Right lobe of liver (tissue), 4 donors: Measurements from ENCODE around the gene ZNF292.

Experiments
- POLR2A ChIP-seq: fragments of 450-650 bp; IDR thresholded peaks from one replicate; pipeline ENCODE4 v1.6.1; 2017; ENCODE audit warnings: antibody characterized with exemption, mild to moderate bottlenecking
- TF ChIP-seq, protein P1 (sequence below), 4 donors: fragments of 200-600 bp in 3 of 4; fragments of 450-650 bp in 1 of 4; IDR thresholded peaks; one replicate each; pipeline versions ENCODE4 v1.5.1 to v1.8.0; 2016 to 2022; ENCODE audit warnings: antibody characterized with exemption in 4 of 4, mild to moderate bottlenecking in 2 of 4
- donor health status: DM: no; HTN: no; CAD: no.
- donor health status: DM: no; HTN: no; CAD: no.
- donor health status: DM: no; HTN: yes; CAD: no.

- TF ChIP-seq, protein P1, sequence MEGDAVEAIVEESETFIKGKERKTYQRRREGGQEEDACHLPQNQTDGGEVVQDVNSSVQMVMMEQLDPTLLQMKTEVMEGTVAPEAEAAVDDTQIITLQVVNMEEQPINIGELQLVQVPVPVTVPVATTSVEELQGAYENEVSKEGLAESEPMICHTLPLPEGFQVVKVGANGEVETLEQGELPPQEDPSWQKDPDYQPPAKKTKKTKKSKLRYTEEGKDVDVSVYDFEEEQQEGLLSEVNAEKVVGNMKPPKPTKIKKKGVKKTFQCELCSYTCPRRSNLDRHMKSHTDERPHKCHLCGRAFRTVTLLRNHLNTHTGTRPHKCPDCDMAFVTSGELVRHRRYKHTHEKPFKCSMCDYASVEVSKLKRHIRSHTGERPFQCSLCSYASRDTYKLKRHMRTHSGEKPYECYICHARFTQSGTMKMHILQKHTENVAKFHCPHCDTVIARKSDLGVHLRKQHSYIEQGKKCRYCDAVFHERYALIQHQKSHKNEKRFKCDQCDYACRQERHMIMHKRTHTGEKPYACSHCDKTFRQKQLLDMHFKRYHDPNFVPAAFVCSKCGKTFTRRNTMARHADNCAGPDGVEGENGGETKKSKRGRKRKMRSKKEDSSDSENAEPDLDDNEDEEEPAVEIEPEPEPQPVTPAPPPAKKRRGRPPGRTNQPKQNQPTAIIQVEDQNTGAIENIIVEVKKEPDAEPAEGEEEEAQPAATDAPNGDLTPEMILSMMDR (IDR thresholded peaks at IDR 0.05) = no peak
- TF ChIP-seq POLR2A = no peak
Measured at GRCh38 chr6:87222676-87223075, 67.3 kb downstream of the ZNF292 start.
